Mesothelial cell of epicardium (in vitro differentiated cells): Measurements from ENCODE around the gene TOM1L2. TPM values are rescaled to one million over a fixed set of nuclear protein-coding genes. Genes with fewer than 3 reads are reported as not detected.

Experiments used
- DNase-seq, 2 experiments: peaks; one replicate each; pipeline ENCODE4 v3.0.0; 2021; ENCODE audit warnings: low spot score in 2 of 2; ENCODE audit not compliant: unreplicated experiment in 2 of 2
- H3K27ac Mint-ChIP-seq: 2 replicates; pipeline ENCODE4 v1.8.0; 2021; ENCODE audit warnings: mixed read lengths
- H3K27me3 Mint-ChIP-seq: 2 replicates; pipeline ENCODE4 v1.8.0; 2021; ENCODE audit warnings: low read depth, mixed read lengths
- H3K36me3 Mint-ChIP-seq: 2 replicates; pipeline ENCODE4 v1.8.0; 2021; ENCODE audit warnings: mixed read lengths
- H3K4me1 Mint-ChIP-seq: 2 replicates; pipeline ENCODE4 v1.8.0; 2021; ENCODE audit warnings: mixed read lengths
- H3K4me3 Mint-ChIP-seq: 2 replicates; pipeline ENCODE4 v1.8.0; 2021; ENCODE audit warnings: mild to moderate bottlenecking, moderate library complexity, mixed read lengths
- H3K9me3 Mint-ChIP-seq: 2 replicates; pipeline ENCODE4 v1.8.0; 2021; ENCODE audit warnings: mixed read lengths
- total RNA-seq: library from RNA; stranded (reverse); gene quantifications from 3 replicates; pipeline ENCODE4 v1.2.1, GENCODE V29; 2021
- TF ChIP-seq, protein P1 (sequence below): fragments of 200-600 bp; sonication (generic); IDR thresholded peaks from one replicate; pipeline ENCODE4 v1.5.0; 2021; ENCODE audit warnings: antibody characterized with exemption; ENCODE audit not compliant: unreplicated experiment

The TOM1L2 gene
- total RNA-seq, 1 donor from 2014 or later, result 126 TPM

DNA sequence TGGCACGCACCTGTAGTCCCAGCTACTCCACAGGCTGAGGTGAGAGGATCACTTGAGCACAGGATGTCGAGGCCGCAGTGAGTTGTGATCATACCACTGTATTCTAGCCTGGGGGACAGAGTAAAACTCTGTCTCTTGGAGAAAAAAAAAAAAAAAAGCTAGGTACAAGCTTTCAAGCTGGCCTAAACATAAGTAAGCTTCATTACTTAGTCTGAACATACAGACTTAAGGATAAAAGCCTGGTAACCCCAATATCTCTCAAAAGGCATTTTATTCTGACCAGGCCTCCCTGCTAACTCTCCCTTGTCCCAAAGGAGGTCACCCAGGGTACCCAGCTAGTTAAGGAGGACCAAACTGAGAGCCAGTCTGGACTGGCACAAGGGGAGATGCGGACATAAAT is 46.2 kb downstream of the TOM1L2 start:
- peaks cover 79% of the 10 kb centered on the region for H3K4me1 Mint-ChIP-seq
- peak overlapping the region; percentile 90 for H3K27ac Mint-ChIP-seq
- TF ChIP-seq, protein P1, sequence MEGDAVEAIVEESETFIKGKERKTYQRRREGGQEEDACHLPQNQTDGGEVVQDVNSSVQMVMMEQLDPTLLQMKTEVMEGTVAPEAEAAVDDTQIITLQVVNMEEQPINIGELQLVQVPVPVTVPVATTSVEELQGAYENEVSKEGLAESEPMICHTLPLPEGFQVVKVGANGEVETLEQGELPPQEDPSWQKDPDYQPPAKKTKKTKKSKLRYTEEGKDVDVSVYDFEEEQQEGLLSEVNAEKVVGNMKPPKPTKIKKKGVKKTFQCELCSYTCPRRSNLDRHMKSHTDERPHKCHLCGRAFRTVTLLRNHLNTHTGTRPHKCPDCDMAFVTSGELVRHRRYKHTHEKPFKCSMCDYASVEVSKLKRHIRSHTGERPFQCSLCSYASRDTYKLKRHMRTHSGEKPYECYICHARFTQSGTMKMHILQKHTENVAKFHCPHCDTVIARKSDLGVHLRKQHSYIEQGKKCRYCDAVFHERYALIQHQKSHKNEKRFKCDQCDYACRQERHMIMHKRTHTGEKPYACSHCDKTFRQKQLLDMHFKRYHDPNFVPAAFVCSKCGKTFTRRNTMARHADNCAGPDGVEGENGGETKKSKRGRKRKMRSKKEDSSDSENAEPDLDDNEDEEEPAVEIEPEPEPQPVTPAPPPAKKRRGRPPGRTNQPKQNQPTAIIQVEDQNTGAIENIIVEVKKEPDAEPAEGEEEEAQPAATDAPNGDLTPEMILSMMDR, result no peak
- H3K4me3 Mint-ChIP-seq, result no peak overlapping the region
- no peak for DNase-seq
- H3K36me3 Mint-ChIP-seq, result no peaks in the 10 kb centered on the region
- H3K9me3 Mint-ChIP-seq, result no peaks in the 10 kb centered on the region
- no peaks in the 10 kb centered on the region for H3K27me3 Mint-ChIP-seq

DNA sequence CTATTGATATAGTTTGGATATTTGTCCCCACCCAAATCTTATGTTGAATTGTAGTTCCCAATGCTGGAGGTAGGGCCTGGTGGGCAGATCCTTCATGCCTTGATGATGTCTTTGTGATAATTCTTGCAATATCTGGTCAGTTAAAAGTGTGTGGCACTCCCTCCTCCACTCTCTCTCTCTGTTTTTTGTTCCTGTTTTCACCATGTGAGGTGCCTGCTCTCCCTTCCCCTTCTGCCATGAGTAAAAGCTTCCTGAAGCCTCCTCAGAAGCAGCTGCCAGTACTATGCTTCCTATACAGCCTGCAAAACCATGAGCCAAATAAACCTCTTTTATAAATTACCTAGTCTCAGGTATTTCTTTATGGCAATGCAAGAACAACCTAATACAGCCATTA is 47.3 kb downstream of the TOM1L2 start:
- no peak for DNase-seq
- TF ChIP-seq, protein P1, result no peak
- Mint-ChIP-seq H3K36me3 (no peaks in the 10 kb centered on the region), H3K27ac (peak overlapping the region; percentile 82), H3K4me1 (peaks cover 74% of the 10 kb centered on the region), H3K4me3 (no peak overlapping the region), H3K27me3 (no peaks in the 10 kb centered on the region), H3K9me3 (no peaks in the 10 kb centered on the region)

DNA sequence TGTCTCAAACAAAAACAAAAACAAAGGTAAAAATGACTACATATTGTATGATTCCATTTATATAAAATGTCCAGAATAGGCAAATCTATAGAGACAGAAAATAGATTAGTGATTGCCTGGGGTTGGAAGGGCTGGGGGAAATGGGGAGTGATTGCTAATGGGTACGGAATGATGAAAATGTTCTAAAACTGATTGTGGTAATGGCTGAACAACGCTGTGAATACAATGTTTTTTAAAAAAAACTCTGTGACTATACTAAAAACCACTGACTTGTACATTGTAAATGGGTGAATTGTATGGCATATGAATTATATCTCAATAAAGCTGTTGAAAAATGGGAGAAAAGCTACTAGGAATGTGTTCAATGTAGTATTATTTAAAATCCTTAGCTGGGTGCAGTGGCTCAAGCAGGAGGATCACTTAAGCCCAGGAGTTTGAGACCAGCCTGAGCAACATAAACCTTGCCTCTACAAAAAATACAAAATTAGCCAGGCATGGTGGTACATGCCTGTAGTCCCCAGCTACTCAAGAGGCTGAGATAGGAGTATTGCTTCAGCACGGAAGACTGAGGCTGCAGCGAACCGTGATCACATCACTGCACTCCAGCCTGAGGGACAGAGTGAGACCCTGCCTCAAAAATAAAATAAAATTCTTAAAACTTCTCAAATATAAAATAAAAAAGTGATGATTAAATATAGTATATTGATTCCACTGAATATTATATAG is 47.9 kb downstream of the TOM1L2 start:
- Mint-ChIP-seq H3K4me3 (no peak overlapping the region), H3K4me1 (peaks cover 74% of the 10 kb centered on the region), H3K9me3 (no peaks in the 10 kb centered on the region), H3K27me3 (no peaks in the 10 kb centered on the region), H3K27ac (peak overlapping the region; percentile 100), H3K36me3 (no peaks in the 10 kb centered on the region)
- TF ChIP-seq, protein P1, result no peak
- DNase-seq, result no peak

DNA sequence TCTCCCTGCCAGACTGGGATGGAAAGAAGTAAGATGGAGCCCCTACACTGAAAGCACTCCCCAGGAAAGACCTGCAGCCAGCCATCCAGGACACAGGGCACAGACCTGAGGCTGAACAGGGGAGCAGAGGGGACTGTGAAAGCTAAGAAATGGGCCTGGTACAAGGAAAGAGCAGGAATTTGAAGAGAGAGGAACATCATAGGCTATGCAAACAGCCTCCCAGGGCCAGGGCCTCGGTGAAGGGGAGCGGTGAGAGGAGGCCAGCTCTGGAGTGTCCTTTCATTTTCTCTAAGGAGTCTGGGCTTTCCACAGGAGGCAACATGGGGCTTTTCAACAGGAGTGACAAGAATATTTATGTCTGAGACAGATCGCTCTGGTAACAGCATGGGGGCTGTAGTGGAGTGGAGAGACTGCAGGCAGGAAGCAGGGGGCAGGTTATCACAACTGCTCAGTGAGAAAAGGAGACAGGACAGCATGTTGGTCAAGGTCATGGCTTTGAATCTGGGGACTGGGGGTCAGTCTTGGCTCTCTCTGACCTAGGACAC is 50.1 kb downstream of the TOM1L2 start:
- TF ChIP-seq, protein P1, result no peak
- Mint-ChIP-seq H3K9me3 (peaks cover 7% of the 10 kb centered on the region), H3K27me3 (no peaks in the 10 kb centered on the region), H3K36me3 (peaks cover 5% of the 10 kb centered on the region), H3K27ac (peak overlapping the region; percentile 100), H3K4me1 (peaks cover 63% of the 10 kb centered on the region), H3K4me3 (no peak overlapping the region)
- no peak for DNase-seq

DNA sequence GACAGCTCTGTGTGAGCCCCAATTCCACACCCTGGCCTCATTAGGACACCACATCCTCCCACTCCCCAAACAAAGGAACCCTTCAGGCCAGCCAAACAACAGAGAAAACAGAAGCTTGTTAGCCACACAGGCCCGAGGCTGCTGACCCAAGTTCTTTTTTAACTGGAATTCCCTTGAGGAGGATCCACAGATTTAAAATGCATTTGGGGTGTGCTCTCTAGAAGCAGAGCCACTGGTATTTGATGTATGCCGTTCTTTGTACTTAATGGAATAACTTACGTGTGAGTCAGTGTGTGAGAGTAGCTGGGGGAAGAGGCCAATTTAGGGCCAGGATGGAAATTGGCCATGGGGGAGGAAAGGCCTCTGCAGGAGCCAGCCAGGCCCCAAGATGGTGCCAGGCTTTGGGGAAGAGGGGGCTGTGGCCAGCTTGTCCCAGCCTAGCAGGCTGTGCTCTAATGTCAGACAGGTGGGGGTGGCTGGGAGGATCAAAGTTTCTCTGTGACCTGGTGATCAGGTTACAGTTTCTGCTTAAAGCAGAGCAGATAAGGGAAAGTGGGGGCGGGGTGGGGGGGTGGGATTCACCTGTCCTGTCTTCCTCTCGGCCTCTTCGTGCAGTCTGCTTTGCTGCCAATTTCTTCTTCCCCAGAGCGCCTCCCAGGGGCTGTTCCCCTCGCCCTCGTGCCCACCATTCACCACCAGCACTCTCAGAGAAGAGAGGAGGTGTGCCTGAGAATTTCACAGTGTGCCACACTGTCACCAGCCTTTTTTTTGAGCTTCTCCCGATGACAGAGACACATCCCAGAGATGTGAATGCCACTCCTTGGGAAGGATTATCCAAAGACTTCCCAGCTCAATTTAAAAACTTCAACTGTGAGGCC is 50.8 kb downstream of the TOM1L2 start:
- Mint-ChIP-seq H3K27me3 (no peaks in the 10 kb centered on the region), H3K27ac (peak overlapping the region; percentile 100), H3K4me1 (peaks cover 56% of the 10 kb centered on the region), H3K36me3 (peaks cover 7% of the 10 kb centered on the region), H3K9me3 (peaks cover 7% of the 10 kb centered on the region), H3K4me3 (peak overlapping the region; percentile 1)
- TF ChIP-seq, protein P1, result no peak
- DNase-seq, result no peak
